ENCODE data around the gene HEBP2. TPM values are rescaled to one million over a fixed set of nuclear protein-coding genes. Genes with fewer than 3 reads are reported as not detected.

HEBP2 gene
- total and polyA plus RNA-seq, 2 of the 13 experiments (the other 11 are each of a cell fraction or from before 2014, with no cell fraction given) = 16.0 to 72.8 TPM

DNA sequence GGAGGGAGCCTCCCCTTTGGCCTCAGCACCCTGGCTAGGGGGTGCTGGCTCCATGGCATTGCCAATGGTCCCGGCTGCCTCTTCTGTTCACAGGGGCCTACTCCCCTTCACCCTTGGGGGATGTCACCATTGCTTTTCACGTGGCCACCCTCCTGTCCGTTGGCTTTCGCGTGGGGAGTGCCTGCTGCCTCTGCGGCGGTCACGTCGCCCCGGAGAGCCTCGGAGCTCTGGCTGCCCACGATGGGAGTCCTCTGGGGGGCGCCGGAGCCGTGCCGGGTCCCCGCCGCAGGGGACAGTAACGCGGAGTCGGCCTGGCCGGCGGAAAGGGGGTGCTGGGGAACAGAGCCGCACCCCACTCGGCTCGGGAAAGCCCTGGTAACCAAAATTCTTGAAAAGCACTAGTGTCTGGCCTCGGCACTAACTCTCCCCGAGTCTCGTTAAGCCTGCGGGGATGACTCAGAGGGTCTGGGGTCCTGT, 661 bp upstream of the HEBP2 start (continued):
- TF ChIP-seq, protein P1, sequence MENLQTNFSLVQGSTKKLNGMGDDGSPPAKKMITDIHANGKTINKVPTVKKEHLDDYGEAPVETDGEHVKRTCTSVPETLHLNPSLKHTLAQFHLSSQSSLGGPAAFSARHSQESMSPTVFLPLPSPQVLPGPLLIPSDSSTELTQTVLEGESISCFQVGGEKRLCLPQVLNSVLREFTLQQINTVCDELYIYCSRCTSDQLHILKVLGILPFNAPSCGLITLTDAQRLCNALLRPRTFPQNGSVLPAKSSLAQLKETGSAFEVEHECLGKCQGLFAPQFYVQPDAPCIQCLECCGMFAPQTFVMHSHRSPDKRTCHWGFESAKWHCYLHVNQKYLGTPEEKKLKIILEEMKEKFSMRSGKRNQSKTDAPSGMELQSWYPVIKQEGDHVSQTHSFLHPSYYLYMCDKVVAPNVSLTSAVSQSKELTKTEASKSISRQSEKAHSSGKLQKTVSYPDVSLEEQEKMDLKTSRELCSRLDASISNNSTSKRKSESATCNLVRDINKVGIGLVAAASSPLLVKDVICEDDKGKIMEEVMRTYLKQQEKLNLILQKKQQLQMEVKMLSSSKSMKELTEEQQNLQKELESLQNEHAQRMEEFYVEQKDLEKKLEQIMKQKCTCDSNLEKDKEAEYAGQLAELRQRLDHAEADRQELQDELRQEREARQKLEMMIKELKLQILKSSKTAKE (CRISPR knock-in tag; IDR thresholded peaks at IDR 0.05; ENCODE audit: borderline replicate concordance) = no peak
- no peak; the same call in 1 of the 2 replicates for TF ChIP-seq MTA1 (CRISPR knock-in tag; IDR thresholded peaks at IDR 0.05; ENCODE audit: borderline replicate concordance)
- TF ChIP-seq CENPX (CRISPR knock-in tag; IDR thresholded peaks at IDR 0.05) = no peak
- TF ChIP-seq ZNF572 (CRISPR knock-in tag; IDR thresholded peaks at IDR 0.05) = no peak
- TF ChIP-seq BORCS8-MEF2B (CRISPR knock-in tag; IDR thresholded peaks at IDR 0.05) = no peak
- TF ChIP-seq, protein P2, sequence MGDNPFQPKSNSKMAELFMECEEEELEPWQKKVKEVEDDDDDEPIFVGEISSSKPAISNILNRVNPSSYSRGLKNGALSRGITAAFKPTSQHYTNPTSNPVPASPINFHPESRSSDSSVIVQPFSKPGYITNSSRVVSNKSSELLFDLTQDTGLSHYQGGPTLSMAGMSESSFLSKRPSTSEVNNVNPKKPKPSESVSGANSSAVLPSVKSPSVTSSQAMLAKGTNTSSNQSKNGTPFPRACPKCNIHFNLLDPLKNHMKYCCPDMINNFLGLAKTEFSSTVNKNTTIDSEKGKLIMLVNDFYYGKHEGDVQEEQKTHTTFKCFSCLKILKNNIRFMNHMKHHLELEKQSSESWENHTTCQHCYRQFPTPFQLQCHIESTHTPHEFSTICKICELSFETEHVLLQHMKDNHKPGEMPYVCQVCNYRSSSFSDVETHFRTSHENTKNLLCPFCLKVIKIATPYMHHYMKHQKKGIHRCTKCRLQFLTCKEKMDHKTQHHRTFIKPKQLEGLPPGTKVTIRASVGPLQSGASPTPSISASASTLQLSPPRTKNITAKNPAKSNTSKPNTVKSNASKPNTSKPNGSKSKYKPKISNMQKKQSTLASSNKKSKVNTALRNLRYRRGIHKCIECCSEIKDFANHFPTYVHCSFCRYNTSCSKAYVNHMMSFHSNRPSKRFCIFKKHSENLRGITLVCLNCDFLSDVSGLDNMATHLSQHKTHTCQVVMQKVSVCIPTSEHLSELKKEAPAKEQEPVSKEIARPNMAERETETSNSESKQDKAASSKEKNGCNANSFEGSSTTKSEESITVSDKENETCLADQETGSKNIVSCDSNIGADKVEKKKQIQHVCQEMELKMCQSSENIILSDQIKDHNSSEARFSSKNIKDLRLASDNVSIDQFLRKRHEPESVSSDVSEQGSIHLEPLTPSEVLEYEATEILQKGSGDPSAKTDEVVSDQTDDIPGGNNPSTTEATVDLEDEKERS (CRISPR knock-in tag; IDR thresholded peaks at IDR 0.05) = peak; percentile 40; the same call in 1 of the 2 replicates
- TF ChIP-seq DPF2 (CRISPR knock-in tag; IDR thresholded peaks at IDR 0.05; ENCODE audit: borderline replicate concordance, low read depth) = no peak
- TF ChIP-seq PHF21A (CRISPR knock-in tag; IDR thresholded peaks at IDR 0.05) = no peak
- TF ChIP-seq ZNF205 (CRISPR knock-in tag; IDR thresholded peaks at IDR 0.05) = no peak
- TF ChIP-seq, protein P3, sequence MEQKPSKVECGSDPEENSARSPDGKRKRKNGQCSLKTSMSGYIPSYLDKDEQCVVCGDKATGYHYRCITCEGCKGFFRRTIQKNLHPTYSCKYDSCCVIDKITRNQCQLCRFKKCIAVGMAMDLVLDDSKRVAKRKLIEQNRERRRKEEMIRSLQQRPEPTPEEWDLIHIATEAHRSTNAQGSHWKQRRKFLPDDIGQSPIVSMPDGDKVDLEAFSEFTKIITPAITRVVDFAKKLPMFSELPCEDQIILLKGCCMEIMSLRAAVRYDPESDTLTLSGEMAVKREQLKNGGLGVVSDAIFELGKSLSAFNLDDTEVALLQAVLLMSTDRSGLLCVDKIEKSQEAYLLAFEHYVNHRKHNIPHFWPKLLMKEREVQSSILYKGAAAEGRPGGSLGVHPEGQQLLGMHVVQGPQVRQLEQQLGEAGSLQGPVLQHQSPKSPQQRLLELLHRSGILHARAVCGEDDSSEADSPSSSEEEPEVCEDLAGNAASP (CRISPR knock-in tag; IDR thresholded peaks at IDR 0.05; ENCODE audit: borderline replicate concordance) = no peak
- TF ChIP-seq, protein P4, sequence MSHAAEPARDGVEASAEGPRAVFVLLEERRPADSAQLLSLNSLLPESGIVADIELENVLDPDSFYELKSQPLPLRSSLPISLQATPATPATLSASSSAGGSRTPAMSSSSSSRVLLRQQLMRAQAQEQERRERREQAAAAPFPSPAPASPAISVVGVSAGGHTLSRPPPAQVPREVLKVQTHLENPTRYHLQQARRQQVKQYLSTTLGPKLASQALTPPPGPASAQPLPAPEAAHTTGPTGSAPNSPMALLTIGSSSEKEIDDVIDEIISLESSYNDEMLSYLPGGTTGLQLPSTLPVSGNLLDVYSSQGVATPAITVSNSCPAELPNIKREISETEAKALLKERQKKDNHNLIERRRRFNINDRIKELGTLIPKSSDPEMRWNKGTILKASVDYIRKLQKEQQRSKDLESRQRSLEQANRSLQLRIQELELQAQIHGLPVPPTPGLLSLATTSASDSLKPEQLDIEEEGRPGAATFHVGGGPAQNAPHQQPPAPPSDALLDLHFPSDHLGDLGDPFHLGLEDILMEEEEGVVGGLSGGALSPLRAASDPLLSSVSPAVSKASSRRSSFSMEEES (CRISPR knock-in tag; IDR thresholded peaks at IDR 0.05) = no peak
- TF ChIP-seq TBP (CRISPR knock-in tag; IDR thresholded peaks at IDR 0.05) = no peak
- TF ChIP-seq CCDC6 (CRISPR knock-in tag; IDR thresholded peaks at IDR 0.05) = no peak
- TF ChIP-seq, protein P5, sequence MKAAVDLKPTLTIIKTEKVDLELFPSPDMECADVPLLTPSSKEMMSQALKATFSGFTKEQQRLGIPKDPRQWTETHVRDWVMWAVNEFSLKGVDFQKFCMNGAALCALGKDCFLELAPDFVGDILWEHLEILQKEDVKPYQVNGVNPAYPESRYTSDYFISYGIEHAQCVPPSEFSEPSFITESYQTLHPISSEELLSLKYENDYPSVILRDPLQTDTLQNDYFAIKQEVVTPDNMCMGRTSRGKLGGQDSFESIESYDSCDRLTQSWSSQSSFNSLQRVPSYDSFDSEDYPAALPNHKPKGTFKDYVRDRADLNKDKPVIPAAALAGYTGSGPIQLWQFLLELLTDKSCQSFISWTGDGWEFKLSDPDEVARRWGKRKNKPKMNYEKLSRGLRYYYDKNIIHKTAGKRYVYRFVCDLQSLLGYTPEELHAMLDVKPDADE (CRISPR knock-in tag; IDR thresholded peaks at IDR 0.05) = no peak
- no peak for TF ChIP-seq SOX5 (CRISPR knock-in tag; IDR thresholded peaks at IDR 0.05; ENCODE audit: borderline replicate concordance)
- no peak for TF ChIP-seq NFE2 (CRISPR knock-in tag; IDR thresholded peaks at IDR 0.05)
- TF ChIP-seq ASH2L (IDR thresholded peaks at IDR 0.05; ENCODE audit: insufficient read length, low read depth, low read length) = no peak
- TF ChIP-seq FOXA1 (IDR thresholded peaks at IDR 0.05) = no peak
- TF ChIP-seq FOXA1 (CRISPR knock-in tag; IDR thresholded peaks at IDR 0.05) = no peak
- TF ChIP-seq ZNF234 (CRISPR knock-in tag; conservative IDR thresholded peaks at IDR 0.05) = no peak
- no peak for TF ChIP-seq KAT8 (CRISPR knock-in tag; IDR thresholded peaks at IDR 0.05)
- no peak for TF ChIP-seq ZNF292 (CRISPR knock-in tag; IDR thresholded peaks at IDR 0.05; ENCODE audit: borderline replicate concordance, low read depth)
